ENCODE data around the gene PRCP.

The PRCP gene

DNA sequence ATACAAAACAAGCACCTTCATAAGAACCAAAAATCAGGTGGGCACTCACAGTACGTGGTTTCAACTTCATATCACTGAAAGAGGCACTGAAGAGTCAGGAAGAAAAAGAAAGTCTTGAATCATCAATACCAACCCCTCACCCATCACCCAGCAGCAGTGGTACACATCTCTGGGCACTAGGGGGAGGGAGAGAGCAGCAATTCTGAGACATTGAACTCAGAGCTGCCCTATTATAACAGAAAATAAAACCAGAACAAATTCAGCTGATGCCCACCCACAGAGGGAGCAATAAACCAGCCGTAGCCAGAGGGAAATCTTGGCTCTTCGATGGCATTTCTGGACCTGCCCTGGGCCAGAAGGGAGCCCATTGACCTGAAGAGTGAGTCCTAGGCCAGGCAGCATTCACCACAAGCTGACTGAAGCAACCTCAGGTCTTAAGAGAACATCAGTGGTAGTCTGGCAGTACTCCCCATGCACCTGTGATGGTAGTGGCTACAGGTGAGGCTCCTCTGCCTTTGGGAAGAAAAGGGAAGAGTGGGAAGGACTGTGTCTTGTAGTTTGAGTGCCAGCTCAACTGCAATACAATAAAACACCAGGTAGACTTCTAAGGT, 124.4 kb downstream of the PRCP start:
- peak; percentile 45 for DNase-seq

DNA sequence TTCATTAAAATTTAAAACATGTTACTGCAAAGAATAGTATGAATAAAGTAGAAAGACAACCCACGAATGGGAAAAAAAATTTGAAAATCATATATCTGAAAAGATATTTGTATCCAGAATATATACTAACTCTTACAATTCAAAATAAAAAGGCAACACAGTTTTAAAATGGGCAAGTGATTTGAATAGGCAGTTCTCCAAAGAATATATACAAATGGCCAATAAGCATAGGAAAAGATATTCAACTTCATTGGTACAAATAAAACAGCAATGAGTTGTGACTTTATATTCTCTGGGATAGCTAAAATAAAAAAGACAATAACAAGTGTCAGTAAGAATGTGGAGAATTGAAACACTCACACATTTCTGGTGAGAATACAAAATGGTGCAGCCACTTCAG, 125.0 kb downstream of the PRCP start:
- no peak for DNase-seq

Data from fibroblast of skin of right quadriceps (primary cell).